ENCODE data around the gene CPED1.
A peak's percentile ranks its signal among the peaks of the same experiment; 100 is the strongest.

CPED1 gene

DNA sequence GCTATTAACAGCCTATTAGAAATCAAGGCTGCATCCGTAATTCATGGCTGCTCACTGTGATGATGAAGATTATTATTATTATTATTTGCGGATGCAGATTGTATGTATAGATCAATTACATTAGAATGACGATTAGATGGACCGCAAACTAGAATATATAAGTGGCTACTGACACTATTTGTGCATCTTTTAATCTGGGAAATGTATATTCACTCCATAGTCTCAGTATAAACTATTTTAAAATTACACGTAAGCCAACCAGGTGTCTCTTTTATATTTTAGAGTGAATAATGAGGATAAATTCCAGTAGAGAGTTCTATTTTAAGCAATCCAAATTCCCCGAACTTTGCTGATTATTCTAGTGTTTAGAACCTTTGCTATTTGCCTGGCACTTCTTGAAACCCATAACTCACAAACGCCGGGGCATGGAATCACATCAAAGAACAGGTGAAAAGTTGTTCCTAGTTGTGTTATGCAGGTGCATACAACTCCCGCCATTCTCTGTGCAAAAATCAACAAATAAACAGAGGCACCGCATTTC, 38.4 kb upstream of the CPED1 start (continued):
- TF ChIP-seq PRDM10 (tag by site-specific recombination; IDR thresholded peaks at IDR 0.05): no peak
- TF ChIP-seq ZNF785 (tag by site-specific recombination; IDR thresholded peaks at IDR 0.05): no peak
- TF ChIP-seq, protein P1, sequence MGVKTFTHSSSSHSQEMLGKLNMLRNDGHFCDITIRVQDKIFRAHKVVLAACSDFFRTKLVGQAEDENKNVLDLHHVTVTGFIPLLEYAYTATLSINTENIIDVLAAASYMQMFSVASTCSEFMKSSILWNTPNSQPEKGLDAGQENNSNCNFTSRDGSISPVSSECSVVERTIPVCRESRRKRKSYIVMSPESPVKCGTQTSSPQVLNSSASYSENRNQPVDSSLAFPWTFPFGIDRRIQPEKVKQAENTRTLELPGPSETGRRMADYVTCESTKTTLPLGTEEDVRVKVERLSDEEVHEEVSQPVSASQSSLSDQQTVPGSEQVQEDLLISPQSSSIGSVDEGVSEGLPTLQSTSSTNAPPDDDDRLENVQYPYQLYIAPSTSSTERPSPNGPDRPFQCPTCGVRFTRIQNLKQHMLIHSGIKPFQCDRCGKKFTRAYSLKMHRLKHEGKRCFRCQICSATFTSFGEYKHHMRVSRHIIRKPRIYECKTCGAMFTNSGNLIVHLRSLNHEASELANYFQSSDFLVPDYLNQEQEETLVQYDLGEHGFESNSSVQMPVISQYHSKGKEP (tag by site-specific recombination; IDR thresholded peaks at IDR 0.05): 0 out of 2 replicates have a peak, but pooled peaks have one; percentile 26
- TF ChIP-seq ZNF239 (tag by site-specific recombination; IDR thresholded peaks at IDR 0.05): no peak
- TF ChIP-seq ZNF350 (tag by site-specific recombination; IDR thresholded peaks at IDR 0.05): no peak
- no peak for TF ChIP-seq ZNF112 (tag by site-specific recombination; IDR thresholded peaks at IDR 0.05)
- TF ChIP-seq, protein P2, sequence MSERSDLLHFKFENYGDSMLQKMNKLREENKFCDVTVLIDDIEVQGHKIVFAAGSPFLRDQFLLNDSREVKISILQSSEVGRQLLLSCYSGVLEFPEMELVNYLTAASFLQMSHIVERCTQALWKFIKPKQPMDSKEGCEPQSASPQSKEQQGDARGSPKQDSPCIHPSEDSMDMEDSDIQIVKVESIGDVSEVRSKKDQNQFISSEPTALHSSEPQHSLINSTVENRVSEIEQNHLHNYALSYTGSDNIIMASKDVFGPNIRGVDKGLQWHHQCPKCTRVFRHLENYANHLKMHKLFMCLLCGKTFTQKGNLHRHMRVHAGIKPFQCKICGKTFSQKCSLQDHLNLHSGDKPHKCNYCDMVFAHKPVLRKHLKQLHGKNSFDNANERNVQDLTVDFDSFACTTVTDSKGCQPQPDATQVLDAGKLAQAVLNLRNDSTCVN (tag by site-specific recombination; optimal IDR thresholded peaks at IDR 0.05): no peak
- no peak for TF ChIP-seq ZNF692 (tag by site-specific recombination; IDR thresholded peaks at IDR 0.05)
- TF ChIP-seq, protein P3, sequence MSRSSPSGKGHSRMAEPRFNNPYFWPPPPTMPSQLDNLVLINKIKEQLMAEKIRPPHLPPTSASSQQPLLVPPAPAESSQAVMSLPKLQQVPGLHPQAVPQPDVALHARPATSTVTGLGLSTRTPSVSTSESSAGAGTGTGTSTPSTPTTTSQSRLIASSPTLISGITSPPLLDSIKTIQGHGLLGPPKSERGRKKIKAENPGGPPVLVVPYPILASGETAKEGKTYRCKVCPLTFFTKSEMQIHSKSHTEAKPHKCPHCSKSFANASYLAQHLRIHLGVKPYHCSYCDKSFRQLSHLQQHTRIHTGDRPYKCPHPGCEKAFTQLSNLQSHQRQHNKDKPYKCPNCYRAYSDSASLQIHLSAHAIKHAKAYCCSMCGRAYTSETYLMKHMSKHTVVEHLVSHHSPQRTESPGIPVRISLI (tag by site-specific recombination; IDR thresholded peaks at IDR 0.05): no peak
- TF ChIP-seq ZNF114 (tag by site-specific recombination; IDR thresholded peaks at IDR 0.05): no peak
- no peak for TF ChIP-seq ZNF146 (tag by site-specific recombination; IDR thresholded peaks at IDR 0.05)
- TF ChIP-seq ZNF292 (tag by site-specific recombination; IDR thresholded peaks at IDR 0.05; ENCODE audit: borderline replicate concordance, low read depth): no peak
- no peak for TF ChIP-seq ZNF354C (tag by site-specific recombination; IDR thresholded peaks at IDR 0.05; ENCODE audit: borderline replicate concordance, low read depth)
- 0 out of 2 replicates have a peak, but pooled peaks have one; percentile 14 for TF ChIP-seq ZNF501 (tag by site-specific recombination; IDR thresholded peaks at IDR 0.05)
- TF ChIP-seq ZNF658 (tag by site-specific recombination; IDR thresholded peaks at IDR 0.05): no peak
- TF ChIP-seq ZXDB (tag by site-specific recombination; IDR thresholded peaks at IDR 0.05): no peak
- TF ChIP-seq ZSCAN16 (tag by site-specific recombination; IDR thresholded peaks at IDR 0.05): no peak
- TF ChIP-seq ELK4 (IDR thresholded peaks at IDR 0.05; ENCODE audit: borderline replicate concordance, low read depth, low read length): no peak
- no peak for TF ChIP-seq ZNF24 (tag by site-specific recombination; IDR thresholded peaks at IDR 0.05)
- no peak for TF ChIP-seq ZNF26 (tag by site-specific recombination; IDR thresholded peaks at IDR 0.05)
- TF ChIP-seq HOXC10 (CRISPR knock-in tag; IDR thresholded peaks at IDR 0.05): no peak
- TF ChIP-seq ZNF600 (tag by site-specific recombination; IDR thresholded peaks at IDR 0.05): peak; percentile 63
- no peak for TF ChIP-seq HIC1 (tag by site-specific recombination; IDR thresholded peaks at IDR 0.05)
- peak; percentile 87 for TF ChIP-seq ZEB2 (tag by site-specific recombination; IDR thresholded peaks at IDR 0.05)
- no peak for TF ChIP-seq ZNF202 (tag by site-specific recombination; IDR thresholded peaks at IDR 0.05; ENCODE audit: borderline replicate concordance)
- TF ChIP-seq ZNF626 (tag by site-specific recombination; IDR thresholded peaks at IDR 0.05): no peak
